HG03354 (cell line): ENCODE measurements around the gene DPPA4.

Source experiments
- ATAC-seq: cut with Tn5 transposase; IDR thresholded peaks from one replicate; pipeline ENCODE4 v1.9.1; 2021; ENCODE audit warnings: mild to moderate bottlenecking; ENCODE audit not compliant: unreplicated experiment, poor library complexity, severe bottlenecking

DPPA4 gene

DNA sequence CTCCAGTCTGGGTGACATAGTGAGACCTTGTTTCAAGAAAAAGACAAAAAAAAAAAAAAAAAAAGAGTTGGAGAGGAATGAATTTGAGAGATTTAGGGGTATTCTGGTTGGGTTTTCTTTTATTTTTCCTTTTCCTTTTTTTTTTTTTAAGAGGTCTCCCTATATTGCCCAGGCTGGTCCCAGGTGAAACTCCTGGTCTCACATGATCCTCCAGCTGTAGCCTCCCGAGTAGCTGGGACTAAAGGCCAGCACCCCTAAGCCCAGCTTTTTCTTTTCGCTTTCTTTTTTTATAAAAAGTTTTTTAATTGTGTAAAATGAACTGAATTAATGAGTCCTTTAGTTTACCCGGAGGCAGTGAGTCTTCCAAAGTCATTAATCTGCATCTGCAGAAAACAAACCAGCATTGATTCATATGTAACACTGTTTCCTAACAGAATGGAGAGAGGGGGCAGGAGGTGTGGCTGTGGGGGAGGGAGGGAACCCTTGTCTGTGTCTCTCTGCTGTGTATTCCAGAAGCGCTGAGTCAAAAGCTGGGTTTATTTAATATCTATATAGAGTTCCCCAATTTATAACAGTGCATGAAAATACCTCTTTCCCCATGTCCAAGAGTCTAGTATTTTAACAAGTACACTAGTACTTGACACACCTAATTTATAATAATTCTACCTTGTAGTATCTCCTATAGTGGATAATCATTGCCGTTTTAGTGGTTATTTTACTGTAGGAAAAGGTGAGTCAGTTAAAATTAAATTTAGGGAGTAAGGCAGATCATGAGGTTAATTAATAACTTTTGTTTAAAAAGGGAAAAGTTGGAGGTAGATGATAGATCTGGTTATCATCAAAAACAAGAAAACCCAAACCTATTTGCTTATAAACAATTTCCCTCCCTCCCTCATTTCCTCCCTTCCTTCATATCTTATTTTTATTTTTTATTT, 2.6 kb upstream of the DPPA4 start:
- ATAC-seq = no peak

DNA sequence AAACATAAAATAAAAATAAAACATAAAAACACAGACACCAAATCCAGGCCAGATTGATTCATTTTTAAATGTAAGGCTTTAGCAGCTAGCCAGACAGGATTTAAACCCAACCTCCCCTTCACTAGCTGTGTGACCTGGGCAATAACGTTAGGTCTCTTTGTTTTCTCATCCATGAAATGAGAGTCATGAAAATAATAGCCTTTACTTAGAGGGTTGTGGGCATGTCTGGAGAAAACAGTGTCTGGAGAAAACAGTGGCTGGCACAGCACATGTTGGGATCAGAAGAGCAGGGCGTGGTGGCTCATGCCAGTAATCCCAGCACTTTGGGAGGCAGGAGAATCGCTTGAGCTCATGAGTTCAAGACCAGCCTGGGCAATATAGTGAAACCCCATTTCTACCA, 1.9 kb upstream of the DPPA4 start:
- no peak for ATAC-seq

DNA sequence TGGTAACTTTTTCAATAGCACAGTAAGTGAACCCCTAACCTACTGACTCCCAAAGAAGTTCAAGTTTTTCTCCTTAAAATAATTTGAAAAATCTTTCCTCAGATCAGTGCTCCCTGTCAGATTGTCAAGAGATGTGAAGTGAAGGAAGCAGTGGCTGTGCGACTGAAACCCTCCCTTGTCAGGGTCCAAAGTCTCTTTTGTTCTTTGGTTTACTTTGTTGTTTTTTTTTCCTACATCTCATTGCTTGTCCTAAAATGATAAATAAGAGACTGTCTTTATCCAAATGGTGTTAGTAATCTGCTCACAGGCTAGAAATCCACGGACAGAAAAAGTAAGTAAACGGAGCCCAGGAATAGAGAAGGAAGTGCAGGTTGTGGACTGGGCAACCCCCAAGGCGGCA, 976 bp upstream of the DPPA4 start:
- no peak for ATAC-seq

DNA sequence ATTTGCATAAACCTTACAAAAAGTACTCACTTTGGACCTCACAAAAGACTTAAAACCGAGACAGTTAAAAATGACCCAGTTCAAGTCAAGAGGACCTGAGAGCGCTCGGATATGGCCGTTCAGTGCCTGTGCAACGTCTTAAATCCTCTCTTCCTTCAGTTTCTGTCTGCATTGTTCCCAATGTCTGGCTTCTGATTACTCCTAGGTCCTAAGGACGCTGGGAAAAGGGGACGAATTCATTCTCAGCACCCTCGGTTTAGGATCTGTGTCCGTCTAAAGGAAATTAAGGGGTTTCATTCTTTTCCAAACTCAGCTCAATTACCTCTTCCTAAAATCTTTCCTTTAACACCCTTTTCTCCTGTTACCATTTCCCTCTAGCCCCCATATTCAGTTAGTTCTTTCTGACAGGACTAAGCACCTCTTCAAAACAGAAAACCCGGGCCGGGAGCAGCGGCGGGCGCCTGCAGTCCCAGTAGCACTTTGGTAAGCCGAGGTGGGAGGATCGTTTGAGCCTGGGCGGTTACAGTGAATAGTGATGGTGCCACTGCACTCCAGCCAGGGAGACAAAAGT, 970 bp downstream of the DPPA4 start:
- ATAC-seq = no peak

DNA sequence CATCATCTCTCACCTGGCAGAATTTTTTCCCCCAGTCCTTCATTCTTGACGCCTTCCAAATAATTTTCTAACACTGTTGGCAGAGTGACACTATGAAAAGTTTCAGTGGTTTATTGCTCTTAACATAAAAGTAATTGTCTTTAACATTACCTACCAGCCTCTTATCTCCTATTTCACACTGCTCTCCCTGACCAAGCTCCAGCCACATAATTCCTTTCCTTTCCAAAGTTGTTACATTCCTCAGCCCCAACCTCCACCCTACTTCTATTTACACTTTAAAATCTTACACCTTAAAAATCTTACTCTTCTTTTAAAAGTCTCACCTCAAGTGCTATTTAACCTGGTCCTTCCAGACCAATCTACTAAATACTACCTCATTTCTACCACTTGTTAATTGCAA, 2.8 kb downstream of the DPPA4 start:
- ATAC-seq = no peak

DNA sequence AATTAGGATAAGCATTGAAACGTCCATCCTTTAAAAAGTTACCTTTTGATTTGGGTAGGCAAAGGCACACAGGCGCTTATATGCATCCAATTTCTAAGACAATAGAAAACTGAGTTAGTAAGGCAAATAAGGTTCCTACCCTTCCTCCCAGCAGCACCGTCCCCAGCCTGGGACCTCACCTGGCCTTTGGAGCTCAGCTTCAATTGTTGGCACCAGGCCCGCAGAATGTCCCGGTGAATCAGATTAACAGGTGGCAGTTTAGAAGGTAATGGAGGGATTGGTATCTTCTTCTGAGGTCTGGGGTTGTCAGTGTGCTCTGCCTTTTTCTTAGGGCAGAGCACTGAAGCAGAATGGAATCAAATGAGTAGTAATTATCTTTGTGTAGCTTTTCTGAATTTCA, 5.7 kb downstream of the DPPA4 start:
- ATAC-seq = no peak

DNA sequence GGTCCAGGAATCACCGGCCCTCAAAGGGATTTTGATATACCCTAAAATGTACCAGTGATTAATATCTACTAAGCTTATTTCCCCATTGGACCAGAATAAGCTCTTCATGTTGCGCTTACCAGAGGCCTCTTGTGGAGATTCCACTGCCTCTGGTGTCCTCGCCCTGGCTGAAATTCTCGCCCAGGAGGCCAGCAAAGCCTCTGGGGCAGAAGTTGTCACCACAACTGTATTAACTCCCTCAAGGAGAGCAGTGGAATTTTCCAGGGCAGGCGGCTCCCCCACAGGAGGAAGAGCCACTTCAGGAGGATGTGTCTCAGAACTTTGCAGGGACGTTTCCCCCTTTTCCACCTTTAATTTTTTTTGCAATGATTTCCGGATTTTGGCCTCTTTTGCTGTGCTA, 6.9 kb downstream of the DPPA4 start:
- no peak for ATAC-seq

DNA sequence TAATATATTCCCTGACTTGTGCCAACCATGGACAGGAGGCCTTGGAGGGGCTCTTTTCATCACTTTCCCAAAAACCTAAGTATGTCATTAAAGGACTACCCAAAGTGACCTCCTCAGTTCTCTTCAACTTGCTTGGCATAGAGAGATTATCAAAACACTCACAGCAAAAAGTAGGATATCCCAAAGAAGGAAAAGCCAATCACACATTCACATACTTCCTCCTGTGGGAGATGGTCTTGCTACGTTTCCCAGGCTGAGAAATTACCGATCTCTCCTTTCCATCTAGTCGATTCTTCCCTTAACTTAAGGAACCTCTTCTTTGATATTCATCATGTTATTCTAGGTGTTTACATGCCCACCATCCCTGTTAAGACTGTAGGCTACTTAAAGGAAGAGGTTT, 9.1 kb downstream of the DPPA4 start:
- no peak for ATAC-seq

DNA sequence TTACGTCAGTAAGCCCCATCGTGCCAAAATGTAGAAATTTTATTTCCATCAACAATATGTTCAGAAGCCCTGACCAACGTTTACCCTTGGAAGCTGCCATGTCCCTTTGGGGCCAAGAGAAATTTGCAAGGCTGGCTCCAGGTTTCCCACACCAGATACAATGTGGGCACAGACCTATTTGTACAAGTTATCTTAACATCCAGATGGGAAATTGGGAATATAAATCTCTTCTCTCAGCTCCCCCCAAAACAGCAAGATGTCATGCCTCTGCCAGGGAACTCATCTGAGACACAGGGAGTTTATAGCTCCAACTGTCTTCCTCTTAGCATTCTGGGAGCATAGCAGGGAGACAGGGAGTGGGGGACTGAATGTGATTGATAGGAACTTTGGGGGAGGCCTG, 11.7 kb downstream of the DPPA4 start:
- ATAC-seq = no peak

DNA sequence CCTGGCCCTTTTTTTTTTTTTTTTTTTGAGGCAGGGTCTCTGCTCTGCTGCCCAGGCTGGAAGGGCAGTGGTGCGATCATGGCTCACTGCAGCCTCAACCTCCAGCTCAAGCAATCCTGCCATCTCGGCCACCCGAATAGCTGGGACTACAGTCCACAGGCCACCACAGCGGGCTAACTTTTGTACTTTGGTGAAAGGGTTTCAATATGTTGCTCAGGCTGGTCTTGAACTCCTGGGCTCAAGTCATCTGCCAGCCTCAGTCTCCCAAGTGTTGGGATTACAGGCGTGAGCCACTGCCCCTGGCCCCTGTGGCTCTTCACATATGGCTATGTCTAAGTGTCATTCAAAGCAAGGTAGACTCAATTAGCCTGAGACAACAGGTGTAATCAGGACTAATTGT, 12.2 kb downstream of the DPPA4 start:
- no peak for ATAC-seq

DNA sequence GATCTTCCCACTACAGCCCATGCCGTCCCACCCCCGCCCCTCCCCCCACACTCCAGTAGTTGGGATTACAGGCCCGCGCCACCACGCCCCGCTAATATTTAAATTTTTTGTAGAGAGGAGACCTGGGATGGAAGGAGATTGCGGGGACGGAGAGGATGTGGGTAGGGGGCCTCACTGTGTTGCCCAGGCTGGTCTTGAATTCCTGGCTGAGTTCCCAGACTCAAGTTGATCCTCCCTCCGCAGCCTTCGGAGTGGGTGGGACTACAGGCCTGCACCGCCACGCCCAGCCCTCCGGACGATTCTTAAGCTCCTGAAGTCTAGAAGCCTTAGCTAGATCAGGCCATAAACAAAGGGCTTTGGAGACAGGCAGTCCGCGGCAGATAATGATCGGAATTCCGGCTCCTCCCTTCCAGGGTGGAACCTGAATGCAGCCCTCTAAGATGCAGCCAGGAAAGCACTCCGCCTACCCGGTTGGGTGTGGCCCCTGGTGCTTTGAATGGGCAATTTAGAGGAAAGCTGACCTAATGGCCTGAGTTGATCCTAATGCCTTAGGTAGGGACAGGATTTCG, 21.1 kb downstream of the DPPA4 start, which contains the start of gene DPPA2:
Gene DPPA2, minus strand, starts transcription at position 356 of the 569 bp plus-strand sequence. CDS start 1,975 bp downstream, outside the sequence.
- no peak for ATAC-seq

DNA sequence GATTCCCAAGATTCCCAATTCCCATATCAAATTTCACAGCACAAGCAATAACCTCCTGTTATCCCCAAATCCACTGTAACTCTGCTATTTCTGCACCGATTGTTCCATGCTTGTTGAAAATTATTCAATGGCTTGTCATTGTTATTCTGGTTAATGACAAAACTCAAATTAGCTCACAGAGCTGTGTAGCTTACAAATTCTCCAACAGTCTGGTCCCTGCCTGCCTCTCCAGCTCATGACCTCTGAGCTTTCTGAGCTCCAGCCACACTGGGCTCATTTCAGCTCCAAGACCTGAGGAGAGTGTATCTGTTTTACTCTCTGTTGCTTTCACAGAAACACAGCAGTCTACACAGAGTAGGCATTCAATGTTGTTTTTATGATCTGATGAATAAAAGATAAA, 24.3 kb downstream of the DPPA4 start:
- no peak for ATAC-seq

DNA sequence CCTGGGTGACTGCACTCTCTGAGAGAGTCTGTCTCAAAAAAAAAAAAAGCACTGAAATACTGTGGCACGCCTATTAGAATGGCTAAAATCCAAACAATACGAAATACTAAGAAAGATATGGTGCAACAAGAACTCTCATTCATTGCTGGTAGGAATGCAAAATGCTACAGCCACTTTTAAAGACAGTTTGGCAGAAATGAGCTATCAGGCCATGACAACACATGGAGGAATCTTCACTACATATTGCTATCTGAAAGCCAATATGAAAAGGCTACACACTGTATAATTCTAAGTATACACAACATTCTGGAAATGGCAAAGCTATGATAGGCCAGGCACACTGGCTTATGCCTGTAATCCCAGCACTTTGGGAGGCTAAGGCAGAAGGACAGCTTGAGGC, 39.9 kb downstream of the DPPA4 start:
- no peak for ATAC-seq

DNA sequence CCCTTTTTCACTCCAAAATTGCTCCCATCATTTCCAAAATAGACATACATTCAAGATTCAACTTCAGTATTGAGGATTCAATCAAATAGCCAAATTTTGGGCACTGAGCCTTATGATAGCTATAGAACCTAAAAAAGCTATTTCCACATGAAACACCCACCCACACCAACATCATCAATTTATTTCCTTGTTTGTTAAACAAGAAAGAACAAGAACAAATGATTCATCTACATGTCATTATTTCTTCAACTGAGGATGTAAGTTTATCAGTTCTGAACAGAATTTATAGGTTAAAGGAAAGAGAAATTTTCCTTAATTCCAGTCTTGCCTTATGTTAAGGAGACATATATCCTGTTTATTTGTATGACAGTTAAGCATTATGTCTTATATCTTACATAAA, 53.3 kb downstream of the DPPA4 start:
- ATAC-seq = no peak

DNA sequence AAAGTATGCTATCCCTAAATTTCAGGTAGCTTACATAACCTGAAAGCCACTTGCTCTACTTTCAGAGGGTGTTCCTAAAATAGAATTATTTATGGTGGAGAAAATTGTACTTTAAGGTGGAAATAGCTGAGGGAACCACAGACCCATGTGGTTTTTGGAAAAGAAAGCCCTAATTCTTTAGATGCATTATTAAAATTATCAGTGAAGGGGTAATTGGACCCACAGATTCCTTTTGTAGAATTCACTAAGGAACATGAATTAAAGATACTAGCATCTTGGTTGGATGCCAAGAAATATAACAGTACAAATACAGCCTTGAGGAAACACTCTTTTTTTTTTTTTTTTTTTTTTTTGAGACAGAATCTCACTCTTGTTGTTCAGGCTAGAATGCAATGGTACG, 58.8 kb downstream of the DPPA4 start:
- no peak for ATAC-seq

DNA sequence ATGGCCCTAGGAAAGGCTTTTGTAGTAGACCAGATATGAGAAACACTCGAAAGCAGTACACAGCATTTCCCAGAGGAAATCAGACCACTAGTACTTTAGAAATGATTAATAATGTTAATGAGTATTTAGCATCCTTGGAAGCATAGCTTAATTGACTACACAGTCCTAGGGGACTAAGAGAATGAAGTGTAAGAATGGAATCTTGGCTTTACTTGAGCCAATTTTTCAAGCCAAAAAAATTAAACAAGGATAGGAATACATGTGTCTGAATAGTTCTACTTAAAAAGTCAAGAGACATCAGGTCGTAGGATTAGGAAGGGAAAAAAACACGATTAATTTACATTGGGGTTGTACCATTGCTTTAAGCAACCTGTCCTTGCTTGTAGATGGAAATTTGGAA, 59.2 kb downstream of the DPPA4 start:
- no peak for ATAC-seq
